Neuron (in vitro differentiated cells): Measurements from ENCODE around the gene CAB39L.
"Not testable (repeated sequence)": the region's sequence is repeated elsewhere in the genome, so short reads cannot be mapped to it uniquely, and the experiment has no call there.

Source experiments
- H2AFZ ChIP-seq: one replicate; pipeline ENCODE4 v1.6.1; 2013; ENCODE audit warnings: low read depth, mild to moderate bottlenecking, inconsistent platforms, low read length, moderate library complexity
- H3K27me3 ChIP-seq: one replicate; pipeline ENCODE4 v1.6.1; 2013; ENCODE audit warnings: low read length; ENCODE audit not compliant: insufficient read depth
- H3K36me3 ChIP-seq: one replicate; pipeline ENCODE4 v1.6.1; 2013; ENCODE audit warnings: low read length; ENCODE audit not compliant: insufficient read depth
- H3K4me1 ChIP-seq: one replicate; pipeline ENCODE4 v1.6.1; 2013; ENCODE audit warnings: low read length; ENCODE audit not compliant: insufficient read depth
- H3K4me3 ChIP-seq: 2 replicates; pipeline ENCODE4 v1.5.1; 2013; ENCODE audit warnings: mild to moderate bottlenecking, low read length, moderate library complexity
- H3K9me3 ChIP-seq: one replicate; pipeline ENCODE4 v1.6.1; 2013; ENCODE audit warnings: low read length

CAB39L gene

GRCh38 chr13:49304356-49304755 lies 139.5 kb downstream of the CAB39L start:
- no peaks in the 10 kb centered on the region for H3K4me1 ChIP-seq
- H3K4me3 ChIP-seq = no peak overlapping the region
- H2AFZ ChIP-seq = no peak overlapping the region
- H3K9me3 ChIP-seq = no peaks in the 10 kb centered on the region
- H3K27me3 ChIP-seq = no peaks in the 10 kb centered on the region
- H3K36me3 ChIP-seq = no peaks in the 10 kb centered on the region

GRCh38 chr13:49303533-49304252 lies 140.2 kb downstream of the CAB39L start:
- Histone ChIP-seq H3K9me3 (no peaks in the 10 kb centered on the region), H3K27me3 (no peaks in the 10 kb centered on the region), H3K4me3 (no peak overlapping the region), H2AFZ (no peak overlapping the region), H3K36me3 (no peaks in the 10 kb centered on the region), H3K4me1 (no peaks in the 10 kb centered on the region)

- Histone ChIP-seq H3K9me3 (no peaks in the 10 kb centered on the region), H3K27me3 (no peaks in the 10 kb centered on the region), H3K4me1 (no peaks in the 10 kb centered on the region), H2AFZ (no peak overlapping the region), H3K36me3 (no peaks in the 10 kb centered on the region), H3K4me3 (no peak overlapping the region)
These were observed 141.0 kb downstream of the CAB39L start for GRCh38 chr13:49302817-49303216.

DNA sequence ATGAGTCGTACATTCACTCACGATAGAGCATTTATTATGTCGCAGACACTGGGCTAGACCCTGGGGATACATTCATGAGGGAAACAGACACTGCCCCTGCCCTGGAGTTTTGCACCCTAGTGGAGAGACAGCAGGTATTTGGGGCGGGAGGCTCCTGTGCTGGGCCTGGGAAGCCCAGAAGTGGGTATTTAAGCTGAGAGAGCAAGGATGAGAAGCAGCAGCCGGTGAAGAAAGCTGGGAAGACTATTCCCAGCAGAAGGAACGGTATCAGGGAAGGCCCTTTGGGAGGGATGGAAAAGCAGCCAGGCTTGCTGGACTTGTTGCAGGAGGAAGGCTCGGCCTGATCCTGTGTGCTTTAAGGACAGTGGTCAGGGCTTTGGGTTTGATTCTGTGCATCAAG lies 141.6 kb downstream of the CAB39L start:
- Histone ChIP-seq H3K4me3 (no peak overlapping the region), H3K36me3 (no peaks in the 10 kb centered on the region), H3K27me3 (no peaks in the 10 kb centered on the region), H3K9me3 (no peaks in the 10 kb centered on the region), H2AFZ (no peak overlapping the region), H3K4me1 (no peaks in the 10 kb centered on the region)

GRCh38 chr13:49300739-49301589 lies 142.9 kb downstream of the CAB39L start:
- Histone ChIP-seq H2AFZ (no peak overlapping the region), H3K4me3 (no peak overlapping the region), H3K4me1 (no peaks in the 10 kb centered on the region), H3K36me3 (no peaks in the 10 kb centered on the region), H3K9me3 (no peaks in the 10 kb centered on the region), H3K27me3 (no peaks in the 10 kb centered on the region)

- no peaks in the 10 kb centered on the region for H3K27me3 ChIP-seq
- no peak overlapping the region for H2AFZ ChIP-seq
- H3K4me3 ChIP-seq = no peak overlapping the region
- H3K36me3 ChIP-seq = no peaks in the 10 kb centered on the region
- H3K9me3 ChIP-seq = no peaks in the 10 kb centered on the region
- no peaks in the 10 kb centered on the region for H3K4me1 ChIP-seq
These were observed 143.6 kb downstream of the CAB39L start for GRCh38 chr13:49300276-49300675.

- H3K36me3 ChIP-seq = no peaks in the 10 kb centered on the region
- H2AFZ ChIP-seq = no peak overlapping the region
- H3K27me3 ChIP-seq = no peaks in the 10 kb centered on the region
- no peak overlapping the region for H3K4me3 ChIP-seq
- no peaks in the 10 kb centered on the region for H3K4me1 ChIP-seq
- no peaks in the 10 kb centered on the region for H3K9me3 ChIP-seq
These were observed 144.8 kb downstream of the CAB39L start for GRCh38 chr13:49298903-49299605.

DNA sequence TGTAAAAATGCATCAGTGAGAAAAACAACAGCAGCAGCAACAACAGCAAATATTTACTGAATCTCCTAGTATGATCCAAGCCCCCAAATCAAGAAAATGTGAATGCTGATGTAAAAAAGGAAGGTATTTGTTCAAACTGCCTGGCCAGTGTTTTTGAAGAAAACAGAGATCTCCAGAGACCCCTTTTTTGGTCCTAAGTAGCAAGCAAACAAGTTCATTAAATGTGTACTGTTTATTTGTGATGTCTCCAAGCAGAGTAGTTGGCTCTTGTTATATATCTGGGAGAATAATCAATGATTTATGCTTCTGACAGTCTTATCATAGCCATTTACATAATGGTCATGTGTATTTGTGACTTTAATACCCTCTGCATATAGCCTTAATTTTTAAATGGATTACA lies 145.4 kb downstream of the CAB39L start:
- Histone ChIP-seq H3K9me3 (no peaks in the 10 kb centered on the region), H2AFZ (no peak overlapping the region), H3K4me3 (no peak overlapping the region), H3K4me1 (no peaks in the 10 kb centered on the region), H3K27me3 (no peaks in the 10 kb centered on the region), H3K36me3 (no peaks in the 10 kb centered on the region)

GRCh38 chr13:49297338-49297737 lies 146.5 kb downstream of the CAB39L start:
- no peaks in the 10 kb centered on the region for H3K4me1 ChIP-seq
- no peak overlapping the region for H2AFZ ChIP-seq
- no peaks in the 10 kb centered on the region for H3K36me3 ChIP-seq
- no peaks in the 10 kb centered on the region for H3K9me3 ChIP-seq
- H3K4me3 ChIP-seq = no peak overlapping the region
- H3K27me3 ChIP-seq = no peaks in the 10 kb centered on the region

DNA sequence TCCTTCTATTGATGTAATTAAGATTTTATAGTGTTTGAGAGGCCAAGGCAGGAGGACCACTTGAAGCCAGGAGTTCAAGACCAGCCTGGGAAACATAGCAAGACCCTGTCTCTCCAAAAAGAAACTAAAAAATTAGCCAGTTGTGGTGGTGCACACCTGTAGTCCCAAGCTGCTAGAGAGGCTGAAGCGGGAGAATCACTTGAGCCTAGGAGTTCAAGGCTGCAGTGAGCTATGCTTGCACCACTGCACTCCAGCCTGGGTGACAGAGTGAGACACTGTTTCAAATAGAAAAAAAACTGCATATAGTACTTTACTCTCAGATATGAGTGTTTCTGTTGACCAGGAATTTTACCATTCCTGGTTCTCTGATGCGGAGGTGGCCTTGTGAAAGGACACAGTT lies 147.2 kb downstream of the CAB39L start:
- Histone ChIP-seq H2AFZ (no peak overlapping the region), H3K4me3 (no peak overlapping the region)

DNA sequence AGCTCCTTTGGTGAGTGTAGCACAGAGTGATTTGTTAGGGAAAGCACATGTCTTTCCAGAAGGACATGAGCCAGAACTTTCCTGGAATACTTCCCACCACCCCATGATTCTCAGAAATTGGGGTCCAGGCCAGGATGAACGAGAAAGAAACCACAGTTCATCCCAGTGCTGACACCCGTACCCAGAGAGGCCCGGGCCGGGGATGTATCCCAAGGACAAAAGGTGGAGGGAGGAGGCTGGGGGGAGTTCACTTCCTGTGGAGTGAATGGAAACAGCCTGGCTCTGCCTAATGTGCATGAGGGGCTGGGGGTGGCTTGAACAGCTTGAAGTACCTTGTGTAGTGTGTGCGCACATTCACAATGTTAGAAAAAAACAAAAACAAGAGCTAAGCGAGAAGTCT lies 148.6 kb downstream of the CAB39L start:
- Histone ChIP-seq H3K27me3 (no peaks in the 10 kb centered on the region), H3K4me3 (no peak overlapping the region), H3K36me3 (no peaks in the 10 kb centered on the region), H3K9me3 (no peaks in the 10 kb centered on the region), H3K4me1 (no peaks in the 10 kb centered on the region), H2AFZ (no peak overlapping the region)

More for the DNA sequence above, 147.2 kb downstream of the CAB39L start:
- no peaks in the 10 kb centered on the region for H3K9me3 ChIP-seq
- no peaks in the 10 kb centered on the region for H3K4me1 ChIP-seq
- no peaks in the 10 kb centered on the region for H3K27me3 ChIP-seq
- H3K36me3 ChIP-seq = no peaks in the 10 kb centered on the region

GRCh38 chr13:49294723-49295122 lies 149.1 kb downstream of the CAB39L start:
- H2AFZ ChIP-seq, H3K4me1 ChIP-seq, H3K36me3 ChIP-seq, H3K27me3 ChIP-seq, H3K4me3 ChIP-seq, H3K9me3 ChIP-seq: not testable (repeated sequence)
